ENCODE results near the gene SPTLC3. TPM values are rescaled to one million over a fixed set of nuclear protein-coding genes. Genes with fewer than 3 reads are reported as not detected.

The SPTLC3 gene
- total RNA-seq, 2 experiments from 2014 or later, result 1.1 to 1.3 TPM

GRCh38 chr20:13207016-13207415, 198.2 kb downstream of the SPTLC3 start:
- intact Hi-C loops (cut with DNase I, micrococcal nuclease), result no loop called here
- no peaks in the 10 kb centered on the region for H3K4me1 Mint-ChIP-seq
- no peaks in the 10 kb centered on the region for H3K9me3 Mint-ChIP-seq (ENCODE audit: low read depth)
- POLR2A ChIA-PET, result no interaction called here
- peaks cover 3% of the 10 kb centered on the region for H3K27me3 Mint-ChIP-seq
- H3K4me3 Mint-ChIP-seq, result no peak overlapping the region
- CTCF ChIA-PET, result no interaction called here
- no peak overlapping the region for H3K27ac Mint-ChIP-seq
- no peaks in the 10 kb centered on the region for H3K36me3 Mint-ChIP-seq (ENCODE audit: low read depth)
- DNase-seq, result no peak
- ATAC-seq, result no peak

- ATAC-seq (no peak), DNase-seq (no peak)
- Mint-ChIP-seq H3K27ac (no peak overlapping the region), H3K9me3 (ENCODE audit: low read depth) (no peaks in the 10 kb centered on the region), H3K4me1 (peaks cover 4% of the 10 kb centered on the region), H3K4me3 (no peak overlapping the region), H3K27me3 (peaks cover 32% of the 10 kb centered on the region), H3K36me3 (ENCODE audit: low read depth) (no peaks in the 10 kb centered on the region)
- intact Hi-C loops (cut with DNase I, micrococcal nuclease), result loop anchor here (5.0 to 10.0 kb wide), 2 partner anchors 35 to 57 kb away; no protein-coding TSS in a partner anchor
- POLR2A ChIA-PET, result no interaction called here
- CTCF ChIA-PET, result no interaction called here
Measured at GRCh38 chr20:13211956-13212618, 203.3 kb downstream of the SPTLC3 start.

GRCh38 chr20:13212750-13213149, 204.0 kb downstream of the SPTLC3 start:
- ATAC-seq (peak; percentile 91), DNase-seq (peak; percentile 39)
- H3K27ac Mint-ChIP-seq, result no peak overlapping the region
- ChIA-PET CTCF (interaction anchor here (0.7 to 0.8 kb wide), 2 partner anchors 10 to 48 kb away, joined by 3 read pairs; no protein-coding TSS in a partner anchor), POLR2A (no interaction called here)
- intact Hi-C loops (cut with DNase I, micrococcal nuclease), result loop anchor here (5.0 to 10.0 kb wide), 2 partner anchors 35 to 58 kb away; no protein-coding TSS in a partner anchor
- peaks cover 37% of the 10 kb centered on the region for H3K27me3 Mint-ChIP-seq
- peaks cover 4% of the 10 kb centered on the region for H3K4me1 Mint-ChIP-seq
- H3K4me3 Mint-ChIP-seq, result no peak overlapping the region
- no peaks in the 10 kb centered on the region for H3K36me3 Mint-ChIP-seq (ENCODE audit: low read depth)
- no peaks in the 10 kb centered on the region for H3K9me3 Mint-ChIP-seq (ENCODE audit: low read depth)

- Mint-ChIP-seq H3K4me3 (no peak overlapping the region), H3K27me3 (peaks cover 42% of the 10 kb centered on the region), H3K27ac (no peak overlapping the region), H3K9me3 (ENCODE audit: low read depth) (no peaks in the 10 kb centered on the region), H3K4me1 (peaks cover 4% of the 10 kb centered on the region), H3K36me3 (ENCODE audit: low read depth) (no peaks in the 10 kb centered on the region)
- ChIA-PET POLR2A (no interaction called here), CTCF (interaction anchor here (0.6 to 0.8 kb wide), 3 partner anchors 10 to 60 kb away, joined by 3 to 4 read pairs (median 3); no protein-coding TSS in a partner anchor)
- DNase-seq, result no peak
- ATAC-seq, result no peak
- intact Hi-C loops (cut with DNase I, micrococcal nuclease), result loop anchor here (5.0 to 10.0 kb wide), 2 partner anchors 34 to 59 kb away; no protein-coding TSS in a partner anchor
Measured at GRCh38 chr20:13213335-13213734, 204.6 kb downstream of the SPTLC3 start.

- POLR2A ChIA-PET, result no interaction called here
- Mint-ChIP-seq H3K4me1 (peaks cover 14% of the 10 kb centered on the region), H3K36me3 (ENCODE audit: low read depth) (no peaks in the 10 kb centered on the region), H3K4me3 (no peak overlapping the region), H3K27me3 (peaks cover 60% of the 10 kb centered on the region), H3K27ac (no peak overlapping the region), H3K9me3 (ENCODE audit: low read depth) (no peaks in the 10 kb centered on the region)
- no peak for DNase-seq
- intact Hi-C loops (cut with DNase I, micrococcal nuclease), result loop anchor here in 1 of 2 experiments (10.0 kb wide), 1 partner anchor 62 kb away; no protein-coding TSS in a partner anchor
- ATAC-seq, result no peak
- CTCF ChIA-PET, result no interaction called here
Measured at GRCh38 chr20:13216533-13216932, 207.8 kb downstream of the SPTLC3 start.

Other genes with a start within 250 kb of the SPTLC3 start
- under 1 TPM; 0.48 to 0.51 TPM for gene ISM1, start 212.3 kb downstream of the SPTLC3 start, total RNA-seq

Measured in activated CD4-positive, alpha-beta T cell treated with anti-CD3 and anti-CD28 coated beads for 36 hours (primary cell).